SK-N-SH treated with all-trans-retinoic acid at 6 μM for 48 hours (cell line): ENCODE results near the gene TRAF1.

Experiments
- CSDC2 ChIP-seq: fragments of 250-450 bp; sonication (Bioruptor Pico); IDR thresholded peaks from 2 replicates; pipeline ENCODE4 v1.5.0; 2020; ENCODE audit warnings: mild to moderate bottlenecking, moderate library complexity
- PATZ1 ChIP-seq: fragments of 250-450 bp; sonication (Bioruptor Pico); IDR thresholded peaks from 2 replicates; pipeline ENCODE4 v1.8.0; 2020; ENCODE audit warnings: mild to moderate bottlenecking, moderate library complexity, borderline replicate concordance
- POU6F1 ChIP-seq: fragments of 250-450 bp; sonication (Bioruptor Pico); IDR thresholded peaks from 2 replicates; pipeline ENCODE4 v1.8.0; 2021; ENCODE audit warnings: low read depth, mild to moderate bottlenecking, moderate library complexity, borderline replicate concordance

GRCh38 chr9:120921661-120922181, 4.9 kb downstream of the TRAF1 start:
- TF ChIP-seq POU6F1 (CRISPR knock-in tag) (no peak), CSDC2 (CRISPR knock-in tag) (no peak), PATZ1 (no peak)
